NCI-H2196 treated with DMSO at 0.1 percent for 48 hours (cell line): ENCODE results near the gene TCOF1.

Experiments used
- DNase-seq: peaks from one replicate; lab custom pipeline; 2025; ENCODE audit not compliant: unreplicated experiment; lab: John Stamatoyannopoulos, UW

Gene TCOF1

GRCh38 chr5:150323819-150324218 lies 33.7 kb upstream of the TCOF1 start:
- DNase-seq: no peak

- no peak for DNase-seq
Measured at GRCh38 chr5:150325426-150325825, 32.1 kb upstream of the TCOF1 start.

- DNase-seq: no peak
Measured at GRCh38 chr5:150326707-150327106, 30.8 kb upstream of the TCOF1 start.

- no peak for DNase-seq
Measured at GRCh38 chr5:150327139-150327538, 30.4 kb upstream of the TCOF1 start.

- no peak for DNase-seq
Measured at GRCh38 chr5:150328515-150328914, 29.0 kb upstream of the TCOF1 start.

- DNase-seq: no peak
Measured at GRCh38 chr5:150329038-150329437, 28.5 kb upstream of the TCOF1 start.

GRCh38 chr5:150329881-150330876 lies 27.3 kb upstream of the TCOF1 start:
- DNase-seq: no peak

- DNase-seq: no peak
Measured at GRCh38 chr5:150333400-150333799, 24.1 kb upstream of the TCOF1 start.

- DNase-seq: no peak
Measured at GRCh38 chr5:150335778-150336177, 21.7 kb upstream of the TCOF1 start.

- DNase-seq: no peak
Measured at GRCh38 chr5:150338546-150338945, 19.0 kb upstream of the TCOF1 start.

GRCh38 chr5:150339165-150339564 lies 18.3 kb upstream of the TCOF1 start:
- DNase-seq: no peak

- DNase-seq: no peak
Measured at GRCh38 chr5:150339841-150340240, 17.7 kb upstream of the TCOF1 start.

- no peak for DNase-seq
Measured at GRCh38 chr5:150340614-150341255, 16.8 kb upstream of the TCOF1 start.

GRCh38 chr5:150341331-150341730 lies 16.2 kb upstream of the TCOF1 start:
- no peak for DNase-seq

GRCh38 chr5:150341989-150342388 lies 15.5 kb upstream of the TCOF1 start:
- no peak for DNase-seq

GRCh38 chr5:150342583-150342982 lies 14.9 kb upstream of the TCOF1 start:
- no peak for DNase-seq

GRCh38 chr5:150343994-150344631 lies 13.4 kb upstream of the TCOF1 start:
- no peak for DNase-seq

GRCh38 chr5:150345716-150346115 lies 11.8 kb upstream of the TCOF1 start:
- no peak for DNase-seq

GRCh38 chr5:150346592-150346991 lies 10.9 kb upstream of the TCOF1 start:
- no peak for DNase-seq

GRCh38 chr5:150347003-150347402 lies 10.5 kb upstream of the TCOF1 start:
- DNase-seq: no peak

GRCh38 chr5:150347451-150347850 lies 10.0 kb upstream of the TCOF1 start:
- DNase-seq: no peak
